OCI-LY7 (cell line): ENCODE data around the gene PLEKHH1.

Source experiments
- EZH2phosphoT487 ChIP-seq: fragments of 200-600 bp; sonication (generic); IDR thresholded peaks from 2 replicates; pipeline ENCODE4 v1.6.1; 2018; ENCODE audit warnings: low read depth, borderline replicate concordance, mild to moderate bottlenecking, mixed run types, antibody characterized with exemption, low read length, moderate library complexity, mixed read lengths
- TF ChIP-seq, protein P1 (sequence below): fragments of 200-600 bp; sonication (generic); conservative IDR thresholded peaks from 2 replicates; pipeline ENCODE4 v1.5.1; 2014; ENCODE audit warnings: mild to moderate bottlenecking, antibody characterized with exemption, low read length, moderate library complexity, mixed read lengths

DNA sequence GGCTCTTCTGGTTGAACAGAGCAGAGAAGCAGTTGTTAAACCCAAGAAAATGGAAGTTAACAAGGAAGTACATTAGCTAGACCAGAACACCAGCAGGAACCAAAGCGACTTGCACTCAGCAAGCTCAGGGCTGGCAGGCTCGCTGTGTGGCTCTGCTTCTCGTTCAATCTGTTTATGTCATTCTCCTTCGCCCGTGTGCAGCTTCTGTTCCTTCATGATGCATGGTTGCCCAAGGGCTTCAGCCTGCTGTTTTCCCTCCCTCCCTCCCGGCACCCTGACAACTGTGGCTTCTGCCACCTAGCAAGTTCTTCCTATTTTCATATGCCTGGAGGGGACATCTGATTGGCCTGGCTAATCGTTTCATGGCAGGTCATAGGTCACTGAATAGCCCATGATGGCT, 41.7 kb downstream of the PLEKHH1 start:
- TF ChIP-seq, protein P1, sequence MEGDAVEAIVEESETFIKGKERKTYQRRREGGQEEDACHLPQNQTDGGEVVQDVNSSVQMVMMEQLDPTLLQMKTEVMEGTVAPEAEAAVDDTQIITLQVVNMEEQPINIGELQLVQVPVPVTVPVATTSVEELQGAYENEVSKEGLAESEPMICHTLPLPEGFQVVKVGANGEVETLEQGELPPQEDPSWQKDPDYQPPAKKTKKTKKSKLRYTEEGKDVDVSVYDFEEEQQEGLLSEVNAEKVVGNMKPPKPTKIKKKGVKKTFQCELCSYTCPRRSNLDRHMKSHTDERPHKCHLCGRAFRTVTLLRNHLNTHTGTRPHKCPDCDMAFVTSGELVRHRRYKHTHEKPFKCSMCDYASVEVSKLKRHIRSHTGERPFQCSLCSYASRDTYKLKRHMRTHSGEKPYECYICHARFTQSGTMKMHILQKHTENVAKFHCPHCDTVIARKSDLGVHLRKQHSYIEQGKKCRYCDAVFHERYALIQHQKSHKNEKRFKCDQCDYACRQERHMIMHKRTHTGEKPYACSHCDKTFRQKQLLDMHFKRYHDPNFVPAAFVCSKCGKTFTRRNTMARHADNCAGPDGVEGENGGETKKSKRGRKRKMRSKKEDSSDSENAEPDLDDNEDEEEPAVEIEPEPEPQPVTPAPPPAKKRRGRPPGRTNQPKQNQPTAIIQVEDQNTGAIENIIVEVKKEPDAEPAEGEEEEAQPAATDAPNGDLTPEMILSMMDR: no peak
- TF ChIP-seq EZH2phosphoT487: no peak
